ENCODE data around the gene CLGN.

CLGN gene

GRCh38 chr4:140349816-140350215, 77.6 kb downstream of the CLGN start:
- H3K4me3 ChIP-seq (ENCODE audit: low read length) = no peak overlapping the region
- H3K27me3 ChIP-seq (ENCODE audit: control insufficient read depth, insufficient read depth, low read length) = no peaks in the 10 kb centered on the region
- no peaks in the 10 kb centered on the region for H3K4me1 ChIP-seq (ENCODE audit: control insufficient read depth, insufficient read depth, low read length)
- H3K36me3 ChIP-seq (ENCODE audit: control insufficient read depth, insufficient read depth, low read length) = no peaks in the 10 kb centered on the region
- H3K9ac ChIP-seq (ENCODE audit: low read length) = no peak overlapping the region
- H3K27ac ChIP-seq (ENCODE audit: low read depth, low read length) = no peak overlapping the region

- Histone ChIP-seq H3K4me3 (ENCODE audit: low read length) (no peak overlapping the region), H3K9ac (ENCODE audit: low read length) (no peak overlapping the region), H3K36me3 (ENCODE audit: control insufficient read depth, insufficient read depth, low read length) (no peaks in the 10 kb centered on the region), H3K27me3 (ENCODE audit: control insufficient read depth, insufficient read depth, low read length) (no peaks in the 10 kb centered on the region), H3K4me1 (ENCODE audit: control insufficient read depth, insufficient read depth, low read length) (no peaks in the 10 kb centered on the region), H3K27ac (ENCODE audit: low read depth, low read length) (no peak overlapping the region)
Observed at GRCh38 chr4:140346136-140346535, 81.3 kb downstream of the CLGN start.

- H3K4me1 ChIP-seq (ENCODE audit: control insufficient read depth, insufficient read depth, low read length) = no peaks in the 10 kb centered on the region
- H3K36me3 ChIP-seq (ENCODE audit: control insufficient read depth, insufficient read depth, low read length) = no peaks in the 10 kb centered on the region
- no peak overlapping the region for H3K27ac ChIP-seq (ENCODE audit: low read depth, low read length)
- H3K27me3 ChIP-seq (ENCODE audit: control insufficient read depth, insufficient read depth, low read length) = no peaks in the 10 kb centered on the region
- H3K9ac ChIP-seq (ENCODE audit: low read length) = no peak overlapping the region
- no peak overlapping the region for H3K4me3 ChIP-seq (ENCODE audit: low read length)
Observed at GRCh38 chr4:140344621-140345020, 82.8 kb downstream of the CLGN start.

- Histone ChIP-seq H3K9ac (ENCODE audit: low read length) (no peak overlapping the region), H3K4me1 (ENCODE audit: control insufficient read depth, insufficient read depth, low read length) (no peaks in the 10 kb centered on the region), H3K27me3 (ENCODE audit: control insufficient read depth, insufficient read depth, low read length) (no peaks in the 10 kb centered on the region), H3K27ac (ENCODE audit: low read depth, low read length) (no peak overlapping the region), H3K36me3 (ENCODE audit: control insufficient read depth, insufficient read depth, low read length) (no peaks in the 10 kb centered on the region), H3K4me3 (ENCODE audit: low read length) (no peak overlapping the region)
Observed at GRCh38 chr4:140344101-140344500, 83.3 kb downstream of the CLGN start.

GRCh38 chr4:140343303-140343702, 84.1 kb downstream of the CLGN start:
- Histone ChIP-seq H3K27ac (ENCODE audit: low read depth, low read length) (no peak overlapping the region), H3K36me3 (ENCODE audit: control insufficient read depth, insufficient read depth, low read length) (no peaks in the 10 kb centered on the region), H3K9ac (ENCODE audit: low read length) (no peak overlapping the region), H3K27me3 (ENCODE audit: control insufficient read depth, insufficient read depth, low read length) (no peaks in the 10 kb centered on the region), H3K4me1 (ENCODE audit: control insufficient read depth, insufficient read depth, low read length) (no peaks in the 10 kb centered on the region), H3K4me3 (ENCODE audit: low read length) (no peak overlapping the region)

- no peak overlapping the region for H3K4me3 ChIP-seq (ENCODE audit: low read length)
- H3K4me1 ChIP-seq (ENCODE audit: control insufficient read depth, insufficient read depth, low read length) = no peaks in the 10 kb centered on the region
- no peak overlapping the region for H3K9ac ChIP-seq (ENCODE audit: low read length)
- no peak overlapping the region for H3K27ac ChIP-seq (ENCODE audit: low read depth, low read length)
- no peaks in the 10 kb centered on the region for H3K27me3 ChIP-seq (ENCODE audit: control insufficient read depth, insufficient read depth, low read length)
- no peaks in the 10 kb centered on the region for H3K36me3 ChIP-seq (ENCODE audit: control insufficient read depth, insufficient read depth, low read length)
Observed at GRCh38 chr4:140342620-140343019, 84.8 kb downstream of the CLGN start.

Data from rectal smooth muscle tissue (tissue), 1 donor.